Hippocampal formation (tissue), 2 donors: ENCODE data around the gene KRTAP22-1.

Source experiments
- DNase-seq, 2 donors: peaks; one replicate each; lab custom pipeline; 2025; lab: John Stamatoyannopoulos, UW

Gene KRTAP22-1

GRCh38 chr21:30600787-30601186 is at the start of gene KRTAP22-1:
Gene KRTAP22-1 (plus strand): TSS chr21:30601087.
- no peak for DNase-seq

- no peak for DNase-seq
Measured at GRCh38 chr21:30552782-30553181, 48.1 kb upstream of the KRTAP22-1 start.

DNA sequence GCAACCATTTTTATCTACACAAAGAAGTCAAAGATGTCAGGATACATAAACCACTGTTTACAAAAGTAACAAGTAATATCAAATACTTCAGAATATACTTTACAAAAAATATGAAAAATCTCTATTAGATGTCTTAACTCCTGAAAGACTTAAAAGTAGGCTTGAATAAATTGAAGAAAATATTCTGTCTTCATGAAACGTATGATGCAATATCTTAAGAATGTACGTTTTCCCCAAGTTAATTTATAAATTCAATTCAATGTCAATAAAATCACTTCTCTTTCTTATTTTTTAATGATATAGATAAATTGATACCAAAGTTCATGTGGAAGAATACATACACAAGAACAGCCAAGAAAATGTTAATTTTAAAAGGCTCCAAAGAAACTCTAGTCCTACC is 45.8 kb upstream of the KRTAP22-1 start:
- no peak for DNase-seq

DNA sequence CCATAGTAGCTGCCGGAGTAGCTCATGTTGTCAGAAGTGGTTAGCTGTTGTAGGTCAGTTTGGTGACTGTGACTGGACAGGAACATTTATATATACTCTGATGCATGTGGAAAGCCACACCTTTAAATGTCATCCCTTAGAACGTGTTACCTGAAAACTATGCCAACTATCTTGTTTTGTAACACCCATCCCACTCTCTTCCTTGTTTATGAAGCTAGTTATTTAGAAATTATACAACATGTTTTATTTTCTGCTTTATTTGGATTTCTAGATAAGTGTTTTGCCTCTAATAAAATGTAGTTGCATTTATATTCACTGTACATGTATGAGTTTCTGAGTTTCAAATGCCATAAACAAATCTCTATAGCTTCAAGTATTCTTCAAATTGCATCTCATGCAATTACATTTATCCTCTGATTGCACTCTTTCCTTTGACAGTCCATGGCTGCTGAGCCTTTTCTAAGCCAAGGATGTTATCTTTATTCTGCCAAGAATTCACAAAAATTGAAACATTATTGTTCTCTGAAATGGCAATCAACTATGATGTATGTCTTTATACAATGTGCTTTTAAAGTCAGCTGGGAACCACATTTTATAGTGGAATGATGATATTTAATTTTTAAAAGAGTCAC is 39.5 kb upstream of the KRTAP22-1 start, which contains the start of gene KRTAP19-7:
Gene KRTAP19-7 (minus strand): TSS at position 51 of the 632 bp plus-strand sequence. CDS start 25 bp downstream, at position 26.
- no peak for DNase-seq

GRCh38 chr21:30561957-30562356 is 38.9 kb upstream of the KRTAP22-1 start:
- no peak for DNase-seq

DNA sequence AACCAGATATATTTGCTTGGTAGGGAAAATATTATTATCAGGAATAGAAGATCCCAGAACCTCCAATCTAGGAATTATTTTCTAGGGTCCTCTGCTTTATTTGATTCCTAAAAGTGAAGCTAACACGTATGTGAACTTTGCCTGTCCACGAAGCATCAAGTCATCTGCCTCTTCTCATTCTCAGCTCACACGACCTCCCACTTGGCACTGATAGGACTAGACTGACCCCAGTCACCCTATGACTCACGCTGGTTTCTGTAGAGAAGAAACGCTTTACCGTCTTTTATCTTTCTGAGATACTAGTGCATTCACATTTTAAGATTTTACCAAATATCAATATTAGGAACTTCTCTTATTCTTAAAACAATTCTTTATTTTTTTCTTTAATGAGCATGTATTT is 37.8 kb upstream of the KRTAP22-1 start:
- no peak for DNase-seq

DNA sequence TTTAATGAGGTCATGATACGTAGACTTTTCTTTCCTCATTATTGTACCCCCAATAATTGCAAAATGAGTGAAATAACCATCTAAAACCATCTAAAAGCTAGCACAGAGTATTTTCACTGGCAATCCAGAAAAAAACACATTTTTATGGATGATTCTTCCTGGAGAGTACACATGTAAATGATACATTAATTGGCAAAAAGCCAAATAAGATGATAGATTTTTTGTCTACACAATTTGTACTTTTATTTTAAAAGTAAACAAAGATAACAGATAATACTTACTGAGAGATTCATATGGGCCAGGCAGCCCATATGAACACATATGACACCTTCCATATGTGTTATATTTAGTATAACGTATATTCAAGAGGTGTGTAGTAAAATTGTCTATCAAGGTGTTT is 37.3 kb upstream of the KRTAP22-1 start:
- no peak for DNase-seq

- no peak for DNase-seq
Measured at GRCh38 chr21:30567617-30568016, 33.3 kb upstream of the KRTAP22-1 start.

DNA sequence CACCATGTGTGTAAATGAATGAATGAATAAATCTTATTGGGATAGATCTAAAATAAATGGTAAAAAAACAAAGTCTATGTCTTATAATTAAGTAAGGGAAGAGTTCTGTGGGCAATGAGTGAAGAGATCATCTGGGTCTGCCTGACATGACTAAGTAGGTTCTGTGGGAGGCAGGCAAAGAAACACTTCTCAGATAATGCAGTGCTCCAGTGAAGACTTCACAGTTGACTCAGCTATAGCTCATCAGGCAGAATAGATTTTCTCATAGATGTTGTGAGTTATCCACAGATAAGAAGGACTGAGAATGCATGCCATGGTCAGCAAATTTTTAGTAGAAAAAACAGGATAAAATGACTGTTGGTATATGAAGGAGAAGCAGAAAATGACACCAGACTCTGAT is 23.1 kb upstream of the KRTAP22-1 start:
- no peak for DNase-seq

DNA sequence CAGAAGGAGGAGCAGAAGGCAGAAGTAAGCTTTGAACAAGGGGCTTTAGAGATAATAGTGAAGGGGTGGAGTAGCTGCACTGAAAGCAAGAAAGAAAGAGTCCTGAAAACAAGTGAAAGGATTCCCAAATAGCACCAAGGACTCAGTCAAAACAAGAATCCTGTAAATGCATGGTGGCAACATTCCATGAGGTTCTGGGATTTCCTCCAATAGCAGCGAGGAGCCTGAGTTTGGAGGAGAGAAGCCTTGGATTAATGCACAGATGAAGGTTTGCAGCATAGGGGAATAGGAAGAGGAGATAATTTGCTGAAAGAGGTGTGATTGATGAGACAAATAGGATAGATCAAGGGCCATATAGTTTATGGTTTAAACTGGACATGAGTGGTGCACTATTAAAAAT is 21.5 kb upstream of the KRTAP22-1 start:
- no peak for DNase-seq

DNA sequence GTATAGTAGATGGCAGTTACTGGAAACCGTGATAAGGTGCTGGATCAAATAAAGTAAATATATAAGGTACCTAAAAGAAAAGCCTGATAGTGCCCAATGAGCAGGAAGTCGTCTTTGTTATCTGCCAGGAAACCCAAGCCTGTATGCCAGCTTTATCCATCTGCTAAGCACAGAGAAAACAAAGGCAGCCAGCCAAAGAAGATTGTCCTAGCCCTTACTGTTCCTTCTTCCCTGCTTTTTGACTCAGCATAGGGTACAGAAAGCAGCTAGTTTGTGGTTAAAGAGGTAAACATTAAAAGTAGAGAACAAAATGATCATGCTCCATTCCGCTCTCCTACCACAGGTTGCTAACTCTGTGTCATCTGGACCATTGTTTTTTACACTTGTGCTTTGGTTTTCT is 20.8 kb upstream of the KRTAP22-1 start:
- no peak for DNase-seq

GRCh38 chr21:30582870-30583269 is 18.0 kb upstream of the KRTAP22-1 start:
- DNase-seq = no peak

- DNase-seq = no peak
Measured at GRCh38 chr21:30590297-30590696, 10.6 kb upstream of the KRTAP22-1 start, which contains the start of gene KRTAP22-2. Gene KRTAP22-2 (minus strand): TSS chr21:30590397.

- DNase-seq = no peak
Measured at GRCh38 chr21:30592140-30592539, 8.7 kb upstream of the KRTAP22-1 start, which contains the start of gene KRTAP6-3. Gene KRTAP6-3 (plus strand): TSS chr21:30592440. CDS start chr21:30592446, 6 bp downstream.

GRCh38 chr21:30598802-30599201 is 2.1 kb upstream of the KRTAP22-1 start, which contains the start of gene KRTAP6-2:
Gene KRTAP6-2 (minus strand): TSS chr21:30598902. CDS start chr21:30598874, 28 bp downstream.
- no peak for DNase-seq

GRCh38 chr21:30605968-30606367 is 5.1 kb downstream of the KRTAP22-1 start:
- no peak for DNase-seq

GRCh38 chr21:30612132-30612531 is 11.2 kb downstream of the KRTAP22-1 start:
- no peak for DNase-seq

DNA sequence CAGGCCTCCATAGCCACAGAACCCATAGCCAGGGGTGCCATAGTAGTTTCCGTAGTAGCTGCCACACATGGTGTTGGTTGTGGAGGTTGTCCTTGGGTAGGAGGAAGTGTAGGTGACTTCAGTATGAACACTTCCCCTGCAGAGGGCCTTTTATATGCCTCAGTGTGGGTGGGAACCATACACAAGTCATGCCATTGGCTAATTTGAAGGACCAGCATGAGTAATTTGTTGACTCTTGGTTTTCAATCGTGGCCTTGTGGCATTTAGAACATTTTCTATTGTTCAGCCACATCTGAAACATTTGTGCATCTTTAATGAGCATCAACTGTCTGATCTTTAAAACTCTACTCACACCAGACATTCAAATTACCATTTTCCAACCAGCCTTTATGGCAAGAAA is 12.9 kb downstream of the KRTAP22-1 start, which contains the start of gene KRTAP6-1:
Gene KRTAP6-1 (minus strand): TSS at position 95 of the 400 bp plus-strand sequence. CDS start 26 bp downstream, at position 69.
- no peak for DNase-seq

GRCh38 chr21:30615199-30615598 is 14.3 kb downstream of the KRTAP22-1 start:
- DNase-seq = no peak

GRCh38 chr21:30616125-30616524 is 15.2 kb downstream of the KRTAP22-1 start, which contains the start of gene KRTAP20-1:
Gene KRTAP20-1 (plus strand): TSS chr21:30616425. CDS start chr21:30616455, 30 bp downstream.
- DNase-seq = no peak

DNA sequence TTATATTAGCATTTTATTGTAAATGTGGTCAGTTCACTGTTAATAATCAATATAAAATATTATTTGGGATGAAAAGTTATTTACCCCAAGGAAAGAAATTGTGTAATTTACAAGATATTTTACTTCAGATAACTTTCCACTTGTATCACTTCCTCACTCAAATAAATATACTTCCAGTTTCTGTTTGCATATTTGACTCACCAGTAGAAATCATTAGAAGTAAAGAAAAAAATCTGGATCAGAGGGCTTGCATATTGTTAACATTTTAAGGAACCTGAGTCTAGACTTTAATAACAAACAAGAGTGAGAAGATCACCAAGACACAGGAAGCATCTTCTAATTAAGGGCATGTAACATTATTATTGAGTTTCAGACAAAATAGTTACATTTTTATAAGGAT is 19.2 kb downstream of the KRTAP22-1 start:
- DNase-seq = no peak

GRCh38 chr21:30620522-30620921 is 19.6 kb downstream of the KRTAP22-1 start, which contains the start of gene KRTAP20-4:
Gene KRTAP20-4 (plus strand): TSS chr21:30620627.
- DNase-seq = no peak

- DNase-seq = no peak
Measured at GRCh38 chr21:30623362-30623761, 22.5 kb downstream of the KRTAP22-1 start.
